ELR (cell line): ENCODE results near the gene PLA2G4B.

Experiments used
- DNase-seq: peaks from one replicate; pipeline ENCODE4 v3.0.0-alpha.2; 2015; ENCODE audit warnings: low read depth

PLA2G4B gene

DNA sequence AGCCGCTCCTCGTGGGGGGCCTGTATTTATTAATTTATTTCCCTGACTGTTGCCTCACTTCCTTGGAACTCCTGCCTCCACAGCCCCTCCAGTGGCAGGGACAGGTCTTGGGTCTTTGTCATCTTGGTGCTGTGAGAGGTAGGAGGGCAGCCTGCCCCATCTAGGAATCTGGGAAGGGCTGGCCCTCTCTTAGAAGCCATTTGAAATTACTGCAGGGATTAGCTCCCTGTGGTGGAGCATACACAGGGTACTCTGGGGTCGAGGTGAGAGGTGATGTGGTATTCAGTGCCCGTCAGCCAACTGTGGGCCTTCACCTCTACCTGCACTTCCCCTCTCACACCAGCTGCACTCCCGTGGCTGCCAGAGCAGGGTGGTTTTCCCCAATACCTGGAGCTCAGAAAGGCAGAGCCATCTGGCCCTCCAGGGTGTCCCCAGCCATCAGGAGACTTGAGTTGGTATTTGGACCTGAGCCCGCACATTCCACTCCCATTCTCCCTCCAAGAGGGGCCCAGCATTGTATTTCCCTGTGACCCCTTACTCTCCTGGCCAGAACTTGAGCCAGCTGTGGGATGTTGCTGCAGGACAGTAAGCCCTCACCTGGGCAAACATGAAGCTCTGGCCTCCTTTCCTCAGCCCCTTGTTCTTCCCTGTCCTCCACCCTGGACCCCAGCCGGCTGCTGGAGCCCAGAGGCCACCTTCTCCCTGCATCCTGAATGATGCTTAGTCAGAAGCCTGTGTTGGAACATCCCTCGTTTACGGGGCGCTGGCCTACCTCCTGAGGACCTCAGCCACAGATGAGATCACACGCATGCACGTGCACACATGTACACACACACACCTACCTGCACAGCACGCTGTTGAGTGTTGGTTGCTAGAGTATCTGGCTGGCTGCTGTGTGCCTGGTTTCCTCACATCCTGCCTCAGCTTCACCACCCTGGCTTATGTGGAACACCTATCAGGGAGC, 12.8 kb upstream of the PLA2G4B start:
- DNase-seq, result no peak

GRCh38 chr15:41827290-41827879, 11.3 kb upstream of the PLA2G4B start:
- DNase-seq, result peak; percentile 11

- peak; percentile 87 for DNase-seq
Measured at GRCh38 chr15:41827880-41828806, 10.5 kb upstream of the PLA2G4B start, which contains the start of gene JMJD7. JMJD7 (plus strand) TSS chr15:41828092; CDS start chr15:41828125, 33 bp downstream.

DNA sequence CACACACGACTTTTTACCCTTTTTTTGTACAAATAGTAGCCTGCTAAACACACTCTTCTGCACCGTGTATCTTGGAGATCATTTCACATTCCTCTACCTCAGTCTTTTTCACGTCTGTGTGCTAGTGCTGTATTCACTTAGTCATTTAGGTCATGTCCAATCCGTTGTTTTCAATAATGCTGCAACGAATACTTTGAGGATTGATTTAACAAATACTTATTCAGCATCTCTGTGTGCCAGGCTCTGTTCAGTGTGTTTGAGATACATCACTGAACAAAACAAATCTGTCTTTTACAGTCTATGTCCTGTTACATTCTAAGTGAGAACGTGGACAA, 9.9 kb upstream of the PLA2G4B start:
- DNase-seq, result peak; percentile 30

- no peak for DNase-seq
Measured at GRCh38 chr15:41829959-41830646, 8.5 kb upstream of the PLA2G4B start.

- peak; percentile 28 for DNase-seq
Measured at GRCh38 chr15:41831291-41831690, 7.4 kb upstream of the PLA2G4B start.

DNA sequence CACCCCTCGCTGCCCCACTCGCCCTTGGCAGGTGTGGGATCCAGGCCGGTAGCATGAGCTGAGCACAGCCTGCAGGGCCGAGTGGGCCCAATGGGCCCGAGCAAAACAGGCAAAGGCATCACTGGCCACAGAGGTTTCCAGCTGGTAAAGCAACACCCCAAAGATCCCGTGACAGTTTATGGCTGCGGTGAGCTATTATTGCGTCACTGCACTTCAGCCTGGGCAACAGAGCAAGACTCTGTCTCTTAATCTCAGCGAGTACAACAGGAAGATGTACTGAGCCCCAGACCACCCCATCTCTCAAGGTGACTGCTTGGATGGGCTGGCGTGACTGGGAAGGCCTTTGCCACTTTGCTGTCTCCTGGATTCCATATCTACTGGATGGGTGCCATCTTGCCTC, 6.4 kb upstream of the PLA2G4B start:
- DNase-seq, result no peak

GRCh38 chr15:41832875-41833274, 5.8 kb upstream of the PLA2G4B start:
- DNase-seq, result no peak

- no peak for DNase-seq
Measured at GRCh38 chr15:41834096-41834495, 4.6 kb upstream of the PLA2G4B start.

GRCh38 chr15:41836073-41836472, 2.6 kb upstream of the PLA2G4B start:
- no peak for DNase-seq

DNA sequence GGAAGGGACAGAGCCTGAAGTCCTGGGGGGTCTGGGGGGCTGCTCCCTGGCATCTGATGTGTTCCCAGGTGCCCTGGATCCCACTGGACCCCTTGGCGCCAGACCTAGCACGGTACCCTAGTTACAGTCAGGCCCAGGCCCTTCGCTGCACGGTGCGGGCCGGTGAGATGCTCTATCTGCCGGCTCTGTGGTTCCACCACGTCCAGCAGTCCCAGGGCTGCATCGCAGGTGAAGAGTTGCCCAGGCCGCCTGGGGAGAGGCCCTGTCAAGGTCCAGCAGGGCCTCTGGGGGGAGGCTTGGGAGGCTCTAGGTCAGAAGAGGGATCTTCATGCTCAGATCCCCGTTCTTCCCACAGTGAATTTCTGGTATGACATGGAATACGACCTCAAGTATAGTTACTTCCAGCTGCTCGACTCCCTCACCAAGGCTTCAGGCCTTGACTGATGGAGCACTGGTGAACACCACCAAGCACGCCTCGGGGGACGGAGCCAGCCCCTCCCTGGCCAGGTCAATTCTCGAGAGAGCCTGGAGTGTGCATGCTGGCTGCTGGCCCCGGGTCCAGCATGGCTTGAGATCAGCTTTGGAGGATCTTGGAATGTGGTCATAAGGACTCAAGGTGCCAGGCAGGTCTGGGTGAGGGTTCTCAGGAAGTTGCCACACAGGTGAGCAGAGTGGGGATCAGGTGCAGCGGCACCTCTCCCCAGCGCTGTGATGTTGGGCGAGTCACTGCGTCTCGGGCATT, 1.8 kb upstream of the PLA2G4B start:
- DNase-seq, result no peak

- no peak for DNase-seq
Measured at GRCh38 chr15:41839781-41840491, 1.3 kb downstream of the PLA2G4B start.

DNA sequence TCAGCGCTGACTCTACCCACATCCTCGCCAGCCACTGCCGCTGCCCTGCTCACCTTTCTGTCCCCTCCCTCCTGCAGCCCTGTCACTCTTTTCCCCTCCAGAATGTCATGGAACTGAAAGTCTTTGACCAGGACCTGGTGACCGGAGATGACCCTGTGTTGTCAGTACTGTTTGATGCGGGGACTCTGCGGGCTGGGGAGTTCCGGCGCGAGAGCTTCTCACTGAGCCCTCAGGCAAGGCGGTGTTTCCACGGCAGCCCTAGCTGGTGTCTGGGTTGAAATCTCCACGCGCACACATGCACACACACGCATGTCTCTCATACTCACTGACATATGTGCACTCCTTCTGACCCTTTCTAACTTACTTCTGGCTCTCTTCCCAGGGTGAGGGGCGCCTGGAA, 2.0 kb downstream of the PLA2G4B start:
- no peak for DNase-seq

GRCh38 chr15:41841131-41841530, 2.5 kb downstream of the PLA2G4B start:
- DNase-seq, result no peak

- no peak for DNase-seq
Measured at GRCh38 chr15:41842229-41842628, 3.6 kb downstream of the PLA2G4B start.

GRCh38 chr15:41843571-41843970, 4.9 kb downstream of the PLA2G4B start:
- no peak for DNase-seq

GRCh38 chr15:41844814-41845213, 6.2 kb downstream of the PLA2G4B start:
- DNase-seq, result no peak

GRCh38 chr15:41847206-41847605, 8.6 kb downstream of the PLA2G4B start:
- DNase-seq, result no peak

DNA sequence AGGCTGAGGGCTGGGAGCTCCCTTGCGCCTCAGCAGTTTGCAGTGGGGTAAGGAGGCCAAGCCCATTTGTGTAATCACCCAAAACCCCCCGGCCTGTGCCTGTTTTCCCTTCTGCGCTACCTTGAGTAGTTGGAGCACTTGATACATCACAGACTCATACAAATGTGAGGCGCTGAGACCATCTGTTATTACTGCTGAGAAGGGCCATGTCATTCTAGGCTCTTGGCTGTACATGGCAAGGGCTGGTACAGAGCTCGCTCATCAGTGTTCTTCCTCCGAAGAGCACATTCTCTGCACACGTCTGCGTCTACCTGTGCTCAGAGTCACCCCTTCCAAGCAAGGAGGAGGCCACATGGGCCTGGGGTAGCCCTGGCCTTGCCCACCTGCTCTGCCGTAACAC, 9.3 kb downstream of the PLA2G4B start:
- no peak for DNase-seq

- DNase-seq, result no peak
Measured at GRCh38 chr15:41848631-41849030, 10.0 kb downstream of the PLA2G4B start.
